Ovary (tissue), 9 donors: ENCODE data around the gene HERPUD1. TPM values are rescaled to one million over a fixed set of nuclear protein-coding genes. Genes with fewer than 3 reads are reported as not detected.
"Not testable (repeated sequence)": the region's sequence is repeated elsewhere in the genome, so short reads cannot be mapped to it uniquely, and the experiment has no call there.

ENCODE experiments used
- DNase-seq, 5 donors: peaks; one replicate each; pipeline ENCODE4 v3.0.0-alpha.2; 2019 to 2020
- H3K27ac ChIP-seq, 2 donors: fragments of 200-600 bp; one replicate each; pipeline versions ENCODE4 v1.5.1 to v1.8.0; 2019 to 2022
- H3K27me3 ChIP-seq: fragments of 200-600 bp; one replicate; pipeline ENCODE4 v1.8.0; 2022
- H3K36me3 ChIP-seq: fragments of 200-600 bp; sonication (generic); one replicate; pipeline ENCODE4 v1.5.1; 2019
- H3K4me1 ChIP-seq: one replicate; pipeline ENCODE4 v1.8.1; 2013; ENCODE audit warnings: mild to moderate bottlenecking, moderate library complexity; ENCODE audit not compliant: insufficient read depth
- H3K4me3 ChIP-seq: fragments of 200-600 bp; sonication (generic); one replicate; pipeline ENCODE4 v1.5.1; 2017
- H3K9me3 ChIP-seq, 2 donors: fragments of 200-600 bp in 1 of 2; sonication (generic) in 1 of 2; one replicate each; pipeline versions ENCODE4 v1.5.1 to v1.8.1; 2013 to 2019; ENCODE audit warnings: mild to moderate bottlenecking in 1 of 2, moderate library complexity in 1 of 2
- CTCF ChIP-seq, 3 donors: fragments of 450-650 bp in 2 of 3; fragments of 200-600 bp in 1 of 3; IDR thresholded peaks; one replicate each; pipeline versions ENCODE4 v1.5.1 to v1.8.0; 2016 to 2022; ENCODE audit warnings: antibody characterized with exemption in 3 of 3, mild to moderate bottlenecking in 1 of 3
- EP300 ChIP-seq: sonication (generic); formaldehyde crosslinking; IDR thresholded peaks from one replicate; pipeline ENCODE4 v1.6.1; 2017; ENCODE audit warnings: antibody characterized with exemption
- POLR2A ChIP-seq: fragments of 450-650 bp; IDR thresholded peaks from one replicate; pipeline ENCODE4 v1.6.1; 2017; ENCODE audit warnings: antibody characterized with exemption, mild to moderate bottlenecking, moderate library complexity
- WGBS, 3 donors: extraction: QIAGEN DNeasy Blood & Tissue Kit in 1 of 3; methylation state at CpG; one replicate each; pipeline versions ENCODE4 v1.1.5 to v1.1.7; 2013 to 2017; 5-methylcytosine and 5-hydroxymethylcytosine counted together
- intact Hi-C, 4 donors: fragments of 100-400 bp; cut with DNase I; formaldehyde crosslinking; loops; one replicate each; pipeline versions ENCODE4 v1.11.0 to v1.15.1; 2022 to 2023
- polyA plus RNA-seq, 2 donors: library from polyadenylated mRNA; stranded (reverse); fragments of 200-250 nt in 1 of 2; fragments of 350-450 nt in 1 of 2; fragmentation: Illumina TruSeq in 1 of 2; extraction: RNeasy Lipid Tissue Mini Kit (QIAGEN cat#74804) in 1 of 2; gene quantifications; one replicate each; pipeline ENCODE4 v1.2.3, GENCODE V29; 2013 to 2014
- total RNA-seq, 7 donors: library from RNA; depleted of rRNA in 2 of 7; stranded (reverse); fragments of >200 nt in 2 of 7; fragmentation: NEBNext Ultra II Directional in 3 of 7; extraction: Animal tissue kit (Norgen Biotek cat#: 25700) in 3 of 7; gene quantifications; one replicate each; pipeline versions ENCODE4 v1.1.0 to v1.2.4, GENCODE V29; 2016 to 2023
- donor health status: DM: no; HTN: no; CAD: no; lungs with moderate emphysema.
- donor health status: DM: no; HTN: no; CAD: no.
- donor health status: Bipolar disorder and iron deficiency.
- donor health status: DM: yes; HTN: yes; CAD: no.
- donor health status: DM: no; HTN: no; CAD: no.
- donor health status: DM: yes; HTN: yes; CAD: no.

HERPUD1 gene
- total and polyA plus RNA-seq, 9 donors: 95.4 to 299 (median 192) TPM

- Histone ChIP-seq H3K27me3 (no peaks in the 10 kb centered on the region), H3K36me3 (no peaks in the 10 kb centered on the region), H3K4me1 (peaks cover 5% of the 10 kb centered on the region), H3K9me3 (no peaks in the 10 kb centered on the region), H3K4me3 (no peak overlapping the region), H3K27ac (no peak overlapping the region)
- WGBS, 3 donors: 34 to 55% (median 46%) methylated on average over 9 of the region's 9 CpGs
- no peak for TF ChIP-seq POLR2A
- no peak for TF ChIP-seq CTCF (IDR thresholded peaks at IDR 0.05)
- no peak for TF ChIP-seq EP300
- DNase-seq: no peak
- intact Hi-C loops: no loop called here
Measured at GRCh38 chr16:56973294-56973689, 41.4 kb downstream of the HERPUD1 start.

GRCh38 chr16:56973899-56974298, 42.0 kb downstream of the HERPUD1 start:
- H3K36me3 ChIP-seq, intact Hi-C loops, H3K9me3 ChIP-seq, H3K4me1 ChIP-seq, H3K27ac ChIP-seq, H3K27me3 ChIP-seq, DNase-seq, H3K4me3 ChIP-seq: not testable (repeated sequence)
- 83 to 89% (median 86%) methylated on average over 7 of the region's 7 CpGs for WGBS, 3 donors

GRCh38 chr16:56974549-56975300, 42.8 kb downstream of the HERPUD1 start:
- H3K4me3 ChIP-seq: no peak overlapping the region
- intact Hi-C loops: no loop called here

GRCh38 chr16:56975714-56976113, 43.8 kb downstream of the HERPUD1 start:
- intact Hi-C loops: no loop called here
- Histone ChIP-seq H3K4me3 (no peak overlapping the region), H3K9me3 (no peaks in the 10 kb centered on the region), H3K4me1 (peaks cover 5% of the 10 kb centered on the region), H3K27me3 (no peaks in the 10 kb centered on the region), H3K27ac (no peak overlapping the region), H3K36me3 (no peaks in the 10 kb centered on the region)
- no peak for DNase-seq
- 90 to 92% (median 90%) methylated on average over 10 of the region's 10 CpGs for WGBS, 3 donors
- TF ChIP-seq EP300 (no peak), CTCF (IDR thresholded peaks at IDR 0.05) (no peak), POLR2A (no peak)

More at GRCh38 chr16:56974549-56975300, 42.8 kb downstream of the HERPUD1 start:
- no peaks in the 10 kb centered on the region for H3K36me3 ChIP-seq
- no peaks in the 10 kb centered on the region for H3K9me3 ChIP-seq
- no peaks in the 10 kb centered on the region for H3K27me3 ChIP-seq
- TF ChIP-seq CTCF (IDR thresholded peaks at IDR 0.05): no peak
- no peak for TF ChIP-seq EP300
- TF ChIP-seq POLR2A: no peak
- WGBS, 3 donors: 81 to 84% (median 83%) methylated on average over 9 of the region's 9 CpGs
- H3K4me1 ChIP-seq: peaks cover 5% of the 10 kb centered on the region
- H3K27ac ChIP-seq: no peak overlapping the region
- DNase-seq: no peak

- H3K27ac ChIP-seq: no peak overlapping the region
- no peak for DNase-seq
Measured at GRCh38 chr16:56977216-56977615, 45.3 kb downstream of the HERPUD1 start.

More at GRCh38 chr16:56977216-56977615, 45.3 kb downstream of the HERPUD1 start:
- WGBS, 3 donors: 67 to 83% (median 82%) methylated on average over 6 of the region's 6 CpGs
- no peak for TF ChIP-seq POLR2A
- TF ChIP-seq EP300: no peak
- TF ChIP-seq CTCF (IDR thresholded peaks at IDR 0.05): no peak
- no peaks in the 10 kb centered on the region for H3K9me3 ChIP-seq
- intact Hi-C loops: no loop called here
- no peaks in the 10 kb centered on the region for H3K27me3 ChIP-seq
- H3K4me1 ChIP-seq: peaks cover 5% of the 10 kb centered on the region
- H3K36me3 ChIP-seq: no peaks in the 10 kb centered on the region
- no peak overlapping the region for H3K4me3 ChIP-seq
